Measurements from ENCODE around the gene ALG3. TPM values are rescaled to one million over a fixed set of nuclear protein-coding genes. Genes with fewer than 3 reads are reported as not detected.

Gene ALG3
- total RNA-seq, 1 donor from 2014 or later, result 47.1 TPM

GRCh38 chr3:184295771-184296170 is 47.0 kb upstream of the ALG3 start:
- Mint-ChIP-seq H3K9me3 (ENCODE audit: unreplicated experiment) (peaks cover 2% of the 10 kb centered on the region), H3K27ac (ENCODE audit: unreplicated experiment) (no peak overlapping the region), H3K27me3 (ENCODE audit: low read depth, unreplicated experiment) (peaks cover 28% of the 10 kb centered on the region), H3K4me1 (ENCODE audit: low read depth, unreplicated experiment) (peaks cover 7% of the 10 kb centered on the region), H3K4me3 (ENCODE audit: unreplicated experiment) (no peak overlapping the region), H3K36me3 (ENCODE audit: low read depth, unreplicated experiment) (no peaks in the 10 kb centered on the region)
- FAIRE-seq, result no peak
- H4K20me1 ChIP-seq (ENCODE audit: insufficient read depth, low read length), result peaks cover 15% of the 10 kb centered on the region
- no peak overlapping the region for H2AFZ ChIP-seq (ENCODE audit: low read depth, low read length)
- H3K9me3 ChIP-seq (ENCODE audit: insufficient read depth, low read depth, low read length), result no peaks in the 10 kb centered on the region
- no peak for DNase-seq (ENCODE audit: low read depth)
- no peak overlapping the region for H3K4me2 ChIP-seq (ENCODE audit: low read length)
- peaks cover 18% of the 10 kb centered on the region for H3K79me2 ChIP-seq (ENCODE audit: insufficient read depth, low read length)
- no peak overlapping the region for H3K27ac ChIP-seq (ENCODE audit: low read depth, low read length)
- no peak overlapping the region for H3K9ac ChIP-seq (ENCODE audit: low read length)
- H3K4me1 ChIP-seq (ENCODE audit: insufficient read depth, low read length), result peaks cover 7% of the 10 kb centered on the region
- peaks cover 2% of the 10 kb centered on the region for H3K36me3 ChIP-seq (ENCODE audit: insufficient read depth, low read length)
- peaks cover 2% of the 10 kb centered on the region for H3K27me3 ChIP-seq (ENCODE audit: insufficient read depth, low read length)
- TF ChIP-seq, protein P1, sequence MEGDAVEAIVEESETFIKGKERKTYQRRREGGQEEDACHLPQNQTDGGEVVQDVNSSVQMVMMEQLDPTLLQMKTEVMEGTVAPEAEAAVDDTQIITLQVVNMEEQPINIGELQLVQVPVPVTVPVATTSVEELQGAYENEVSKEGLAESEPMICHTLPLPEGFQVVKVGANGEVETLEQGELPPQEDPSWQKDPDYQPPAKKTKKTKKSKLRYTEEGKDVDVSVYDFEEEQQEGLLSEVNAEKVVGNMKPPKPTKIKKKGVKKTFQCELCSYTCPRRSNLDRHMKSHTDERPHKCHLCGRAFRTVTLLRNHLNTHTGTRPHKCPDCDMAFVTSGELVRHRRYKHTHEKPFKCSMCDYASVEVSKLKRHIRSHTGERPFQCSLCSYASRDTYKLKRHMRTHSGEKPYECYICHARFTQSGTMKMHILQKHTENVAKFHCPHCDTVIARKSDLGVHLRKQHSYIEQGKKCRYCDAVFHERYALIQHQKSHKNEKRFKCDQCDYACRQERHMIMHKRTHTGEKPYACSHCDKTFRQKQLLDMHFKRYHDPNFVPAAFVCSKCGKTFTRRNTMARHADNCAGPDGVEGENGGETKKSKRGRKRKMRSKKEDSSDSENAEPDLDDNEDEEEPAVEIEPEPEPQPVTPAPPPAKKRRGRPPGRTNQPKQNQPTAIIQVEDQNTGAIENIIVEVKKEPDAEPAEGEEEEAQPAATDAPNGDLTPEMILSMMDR (IDR thresholded peaks at IDR 0.05; ENCODE audit: insufficient read depth, low read depth, low read length), result no peak
- no peak for TF ChIP-seq EZH2 (IDR thresholded peaks at IDR 0.05; ENCODE audit: insufficient read depth, low read length)
- H3K4me3 ChIP-seq (ENCODE audit: insufficient read depth, low read depth, low read length), result no peak overlapping the region

DNA sequence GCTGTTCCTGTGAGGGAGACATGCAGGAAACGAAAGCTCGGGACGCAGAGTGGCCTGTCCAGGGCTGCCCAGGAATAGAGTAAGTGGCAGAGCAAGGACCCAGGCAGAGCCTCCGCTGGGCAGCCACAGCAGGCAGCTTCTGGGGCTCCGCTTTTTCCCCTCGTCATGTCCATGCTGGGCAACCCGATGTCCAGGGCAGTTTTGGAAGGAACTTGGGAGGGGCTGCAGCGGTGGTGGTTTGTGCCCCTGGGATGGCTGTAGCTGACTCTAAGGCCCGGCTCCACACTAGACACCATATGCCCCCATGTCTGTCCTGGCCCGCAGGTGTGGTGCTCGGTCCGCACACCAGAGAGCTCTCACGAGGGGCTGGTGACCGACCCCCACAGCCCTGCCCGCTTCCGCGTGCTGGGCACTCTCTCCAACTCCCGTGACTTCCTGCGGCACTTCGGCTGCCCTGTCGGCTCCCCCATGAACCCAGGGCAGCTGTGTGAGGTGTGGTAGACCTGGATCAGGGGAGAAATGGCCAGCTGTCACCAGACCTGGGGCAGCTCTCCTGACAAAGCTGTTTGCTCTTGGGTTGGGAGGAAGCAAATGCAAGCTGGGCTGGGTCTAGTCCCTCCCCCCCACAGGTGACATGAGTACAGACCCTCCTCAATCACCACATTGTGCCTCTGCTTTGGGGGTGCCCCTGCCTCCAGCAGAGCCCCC is 43.1 kb upstream of the ALG3 start:
- Histone ChIP-seq H3K4me3 (ENCODE audit: insufficient read depth, low read depth, low read length) (no peak overlapping the region), H4K20me1 (ENCODE audit: insufficient read depth, low read length) (no peaks in the 10 kb centered on the region), H3K36me3 (ENCODE audit: insufficient read depth, low read length) (no peaks in the 10 kb centered on the region), H3K27me3 (ENCODE audit: insufficient read depth, low read length) (peaks cover 2% of the 10 kb centered on the region), H3K9me3 (ENCODE audit: insufficient read depth, low read depth, low read length) (no peaks in the 10 kb centered on the region), H3K79me2 (ENCODE audit: insufficient read depth, low read length) (no peaks in the 10 kb centered on the region), H3K9ac (ENCODE audit: low read length) (no peak overlapping the region), H3K4me1 (ENCODE audit: insufficient read depth, low read length) (no peaks in the 10 kb centered on the region), H2AFZ (ENCODE audit: low read depth, low read length) (no peak overlapping the region), H3K4me2 (ENCODE audit: low read length) (no peak overlapping the region), H3K27ac (ENCODE audit: low read depth, low read length) (no peak overlapping the region)
- FAIRE-seq (no peak), DNase-seq (ENCODE audit: low read depth) (no peak)
- Mint-ChIP-seq H3K27ac (ENCODE audit: unreplicated experiment) (no peak overlapping the region), H3K9me3 (ENCODE audit: unreplicated experiment) (peaks cover 2% of the 10 kb centered on the region), H3K4me3 (ENCODE audit: unreplicated experiment) (no peak overlapping the region), H3K36me3 (ENCODE audit: low read depth, unreplicated experiment) (no peaks in the 10 kb centered on the region), H3K4me1 (ENCODE audit: low read depth, unreplicated experiment) (no peaks in the 10 kb centered on the region), H3K27me3 (ENCODE audit: low read depth, unreplicated experiment) (peaks cover 31% of the 10 kb centered on the region)
- TF ChIP-seq EZH2 (IDR thresholded peaks at IDR 0.05; ENCODE audit: insufficient read depth, low read length), result no peak
- TF ChIP-seq, protein P1 (IDR thresholded peaks at IDR 0.05; ENCODE audit: insufficient read depth, low read depth, low read length), result no peak

- FAIRE-seq (no peak), DNase-seq (ENCODE audit: low read depth) (no peak)
- no peaks in the 10 kb centered on the region for H4K20me1 ChIP-seq (ENCODE audit: insufficient read depth, low read length)
- no peaks in the 10 kb centered on the region for H3K9me3 ChIP-seq (ENCODE audit: insufficient read depth, low read depth, low read length)
- no peak overlapping the region for H3K4me2 ChIP-seq (ENCODE audit: low read length)
- no peaks in the 10 kb centered on the region for H3K4me1 ChIP-seq (ENCODE audit: insufficient read depth, low read length)
- no peak overlapping the region for H3K27ac ChIP-seq (ENCODE audit: low read depth, low read length)
- H3K27me3 ChIP-seq (ENCODE audit: insufficient read depth, low read length), result peaks cover 2% of the 10 kb centered on the region
- no peak overlapping the region for H3K4me3 Mint-ChIP-seq (ENCODE audit: unreplicated experiment)
- H3K27me3 Mint-ChIP-seq (ENCODE audit: low read depth, unreplicated experiment), result peaks cover 36% of the 10 kb centered on the region
- H3K36me3 ChIP-seq (ENCODE audit: insufficient read depth, low read length), result no peaks in the 10 kb centered on the region
- no peaks in the 10 kb centered on the region for H3K36me3 Mint-ChIP-seq (ENCODE audit: low read depth, unreplicated experiment)
- peak overlapping the region; percentile 34 for H3K27ac Mint-ChIP-seq (ENCODE audit: unreplicated experiment)
- TF ChIP-seq, protein P1 (IDR thresholded peaks at IDR 0.05; ENCODE audit: insufficient read depth, low read depth, low read length), result no peak
- TF ChIP-seq EZH2 (IDR thresholded peaks at IDR 0.05; ENCODE audit: insufficient read depth, low read length), result no peak
- no peak overlapping the region for H3K9ac ChIP-seq (ENCODE audit: low read length)
- peaks cover 2% of the 10 kb centered on the region for H3K9me3 Mint-ChIP-seq (ENCODE audit: unreplicated experiment)
- no peak overlapping the region for H2AFZ ChIP-seq (ENCODE audit: low read depth, low read length)
- no peaks in the 10 kb centered on the region for H3K79me2 ChIP-seq (ENCODE audit: insufficient read depth, low read length)
- no peaks in the 10 kb centered on the region for H3K4me1 Mint-ChIP-seq (ENCODE audit: low read depth, unreplicated experiment)
- no peak overlapping the region for H3K4me3 ChIP-seq (ENCODE audit: insufficient read depth, low read depth, low read length)
Measured at GRCh38 chr3:184291044-184291737, 42.4 kb upstream of the ALG3 start.

Measured in astrocyte (in vitro differentiated cells and primary cell).